Fibroblast of upper back skin (primary cell): Measurements from ENCODE around the gene CDRT4.

Experiments
- DNase-seq: peaks from one replicate; pipeline ENCODE4 v3.0.0-alpha.2; 2013

Gene CDRT4

DNA sequence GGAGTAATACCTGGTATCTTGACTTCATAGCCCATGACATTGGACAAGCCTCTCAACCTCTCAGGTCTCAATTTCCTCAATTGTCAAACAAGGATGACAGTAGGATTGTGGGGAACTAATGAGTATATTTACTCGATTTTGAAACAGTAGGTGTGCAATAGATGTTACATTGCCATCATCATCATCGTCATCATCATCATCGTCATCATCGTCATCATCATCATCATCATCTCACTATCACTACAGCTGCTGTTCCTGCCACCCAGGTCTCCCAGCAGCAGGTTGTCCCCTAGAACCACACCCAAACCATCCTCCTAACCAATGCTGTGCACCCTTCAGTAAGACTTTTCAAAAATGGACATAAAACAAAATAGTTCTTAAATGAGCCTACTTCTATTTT, 24.8 kb upstream of the CDRT4 start:
- DNase-seq = no peak

DNA sequence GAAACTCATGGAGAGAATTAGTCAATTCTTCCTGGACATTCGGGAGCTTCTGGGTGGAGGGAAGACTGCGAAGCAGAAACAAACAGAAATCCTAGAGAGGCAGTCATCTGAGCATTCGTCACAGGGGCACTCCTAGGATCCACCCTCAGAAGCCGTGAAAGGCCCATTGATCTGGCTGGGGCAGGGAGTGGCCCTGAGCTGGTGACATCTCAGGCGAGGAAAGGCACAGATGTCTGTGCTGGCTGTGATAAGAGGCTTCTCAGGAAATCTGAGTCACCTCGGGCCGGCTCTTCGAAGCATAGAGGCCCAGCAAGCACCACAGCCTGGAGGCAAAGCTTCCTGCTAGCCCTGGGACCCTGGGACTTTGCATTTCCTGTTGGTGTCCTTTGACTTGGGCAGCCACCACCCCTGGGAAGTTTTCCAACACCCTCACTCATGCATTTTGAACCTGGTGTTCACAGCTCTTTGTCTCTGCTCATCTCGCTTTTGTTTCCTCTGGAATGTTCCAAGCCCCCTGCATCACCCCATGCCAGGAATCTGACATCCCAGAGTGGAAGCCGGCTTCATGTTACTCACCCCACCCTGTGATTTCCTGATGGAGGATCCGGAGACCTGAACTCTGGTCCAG, 23.3 kb upstream of the CDRT4 start:
- peak; percentile 59 for DNase-seq

DNA sequence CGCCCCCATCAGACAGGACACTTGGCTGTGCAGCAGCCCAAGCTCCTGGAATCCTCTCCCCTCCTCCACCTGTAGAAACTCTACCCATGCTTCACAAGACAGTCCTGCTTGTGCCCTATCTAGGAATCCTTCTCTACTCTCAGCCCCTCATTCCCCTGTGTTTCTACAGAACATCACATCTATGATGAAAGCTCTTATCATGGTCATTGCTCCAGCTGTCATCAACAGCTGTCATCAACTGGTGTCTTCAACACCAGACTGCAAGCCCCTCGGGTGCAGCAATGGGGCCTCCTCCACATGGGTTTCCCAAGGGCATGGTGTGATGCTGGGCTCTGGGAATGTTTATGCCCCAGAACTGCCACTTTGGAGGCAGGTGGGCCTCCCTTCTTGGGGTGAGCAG, 21.1 kb upstream of the CDRT4 start:
- no peak for DNase-seq

GRCh38 chr17:15485045-15485444, 17.6 kb upstream of the CDRT4 start:
- no peak for DNase-seq

- DNase-seq = no peak
Observed at GRCh38 chr17:15483431-15483830, 16.0 kb upstream of the CDRT4 start.

GRCh38 chr17:15482476-15482875, 15.1 kb upstream of the CDRT4 start:
- DNase-seq = no peak

- DNase-seq = no peak
Observed at GRCh38 chr17:15481481-15481880, 14.1 kb upstream of the CDRT4 start.

GRCh38 chr17:15480204-15480603, 12.8 kb upstream of the CDRT4 start:
- DNase-seq = no peak

DNA sequence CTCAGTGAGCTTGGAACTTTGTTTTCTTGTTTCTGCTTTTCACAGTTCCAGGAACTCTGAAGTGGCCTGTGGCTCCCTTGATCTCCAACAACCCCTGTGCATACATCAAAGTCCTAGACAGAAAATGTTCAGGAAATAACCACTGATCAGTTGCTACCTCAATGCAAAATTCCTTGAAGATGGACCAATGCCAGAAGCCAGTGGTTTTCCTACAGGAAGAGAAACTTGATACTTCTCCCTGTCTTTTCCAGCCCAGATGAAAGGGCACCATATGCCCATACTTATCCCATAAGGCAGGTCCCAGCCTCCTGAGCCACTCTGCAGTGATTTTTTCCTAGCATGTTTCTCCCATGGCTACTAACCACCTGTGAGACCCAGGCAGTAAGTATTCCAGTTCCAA, 12.3 kb upstream of the CDRT4 start:
- DNase-seq = peak; percentile 73

- DNase-seq = no peak
Observed at GRCh38 chr17:15478845-15479244, 11.4 kb upstream of the CDRT4 start.

- peak; percentile 66 for DNase-seq
Observed at GRCh38 chr17:15475631-15476354, 8.4 kb upstream of the CDRT4 start.

- DNase-seq = no peak
Observed at GRCh38 chr17:15472891-15473290, 5.5 kb upstream of the CDRT4 start.

DNA sequence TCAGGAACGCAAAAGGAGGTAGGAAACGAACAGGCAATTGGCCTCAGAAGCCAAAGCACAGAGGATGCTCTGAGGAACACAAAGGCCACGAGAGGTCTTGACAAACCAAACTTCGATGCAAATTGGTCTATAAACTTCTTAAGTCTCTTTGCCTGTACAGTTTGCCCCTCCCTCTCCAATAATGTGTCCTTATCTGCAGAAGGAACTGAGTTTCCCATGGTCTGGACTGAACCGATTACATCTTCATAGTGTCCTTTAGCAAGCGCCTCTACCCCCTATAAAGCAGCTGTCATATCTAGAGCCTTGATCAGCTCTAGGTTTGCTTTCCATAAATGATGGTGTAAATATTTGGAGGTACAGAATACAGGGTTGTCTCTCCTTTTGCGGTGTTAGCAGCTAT, 3.1 kb upstream of the CDRT4 start:
- DNase-seq = no peak

GRCh38 chr17:15469260-15469659, 1.8 kb upstream of the CDRT4 start:
- DNase-seq = peak; percentile 66

DNA sequence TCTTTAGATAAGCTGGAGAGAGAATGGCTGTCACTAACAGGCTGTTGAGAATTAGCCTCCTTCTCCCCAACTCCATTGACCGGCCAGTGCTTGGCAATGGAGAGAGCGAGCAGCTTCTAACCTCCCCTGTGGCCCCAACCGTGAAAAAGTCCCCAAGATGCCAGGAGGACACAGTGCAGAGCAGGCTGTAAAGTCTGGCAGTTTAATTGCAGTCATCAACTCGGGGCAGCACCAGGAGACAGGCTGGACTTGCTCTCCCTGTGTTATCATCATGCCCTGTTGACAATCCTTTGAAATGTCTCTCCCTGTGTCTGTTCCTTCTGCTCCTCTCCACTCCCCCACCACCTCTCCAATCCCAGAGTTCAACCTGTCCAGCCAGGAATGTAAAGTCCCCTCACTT, 705 bp upstream of the CDRT4 start:
- DNase-seq = no peak

GRCh38 chr17:15466131-15466530, 1.3 kb downstream of the CDRT4 start:
- DNase-seq = no peak

GRCh38 chr17:15465045-15465701, 2.2 kb downstream of the CDRT4 start:
- DNase-seq = no peak

DNA sequence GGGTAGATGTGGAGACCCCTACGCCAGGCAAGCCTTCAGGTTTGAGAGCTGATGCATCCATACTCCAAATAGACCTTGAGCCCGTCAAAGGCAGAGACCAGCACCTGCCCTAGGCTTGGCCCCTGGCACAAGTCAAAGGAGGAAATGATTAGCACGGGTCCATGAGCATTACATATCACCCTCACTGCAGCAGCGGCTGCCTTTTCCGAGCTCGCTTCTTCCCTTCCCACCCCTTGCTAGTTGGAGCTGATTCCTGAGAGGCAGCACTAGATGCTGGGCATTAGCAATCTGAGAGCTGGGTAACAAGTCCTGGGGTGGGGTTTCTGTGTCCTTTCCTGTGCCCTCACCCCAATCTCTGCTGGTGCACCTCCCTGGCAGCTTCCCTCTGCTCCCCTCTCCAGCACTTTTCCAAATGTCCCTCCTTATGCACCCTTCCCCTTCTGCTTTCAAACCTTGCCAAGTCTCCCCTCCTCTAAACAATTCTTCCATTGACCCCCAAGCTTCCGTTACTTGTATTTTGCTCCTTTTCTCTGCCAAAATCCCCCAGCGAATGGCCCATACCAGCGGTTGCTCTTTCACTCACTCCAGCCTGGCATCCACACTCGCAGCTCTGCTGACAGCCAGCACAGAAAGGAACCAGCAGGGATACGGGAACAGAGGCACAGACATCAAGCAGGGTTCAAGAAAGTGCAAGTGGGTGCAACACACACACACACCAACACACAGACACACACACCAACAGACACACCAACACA, 3.0 kb downstream of the CDRT4 start:
- no peak for DNase-seq

- peak; percentile 81 for DNase-seq
Observed at GRCh38 chr17:15462976-15463772, 4.2 kb downstream of the CDRT4 start.

GRCh38 chr17:15457723-15458094, 9.7 kb downstream of the CDRT4 start:
- peak; percentile 17 for DNase-seq

DNA sequence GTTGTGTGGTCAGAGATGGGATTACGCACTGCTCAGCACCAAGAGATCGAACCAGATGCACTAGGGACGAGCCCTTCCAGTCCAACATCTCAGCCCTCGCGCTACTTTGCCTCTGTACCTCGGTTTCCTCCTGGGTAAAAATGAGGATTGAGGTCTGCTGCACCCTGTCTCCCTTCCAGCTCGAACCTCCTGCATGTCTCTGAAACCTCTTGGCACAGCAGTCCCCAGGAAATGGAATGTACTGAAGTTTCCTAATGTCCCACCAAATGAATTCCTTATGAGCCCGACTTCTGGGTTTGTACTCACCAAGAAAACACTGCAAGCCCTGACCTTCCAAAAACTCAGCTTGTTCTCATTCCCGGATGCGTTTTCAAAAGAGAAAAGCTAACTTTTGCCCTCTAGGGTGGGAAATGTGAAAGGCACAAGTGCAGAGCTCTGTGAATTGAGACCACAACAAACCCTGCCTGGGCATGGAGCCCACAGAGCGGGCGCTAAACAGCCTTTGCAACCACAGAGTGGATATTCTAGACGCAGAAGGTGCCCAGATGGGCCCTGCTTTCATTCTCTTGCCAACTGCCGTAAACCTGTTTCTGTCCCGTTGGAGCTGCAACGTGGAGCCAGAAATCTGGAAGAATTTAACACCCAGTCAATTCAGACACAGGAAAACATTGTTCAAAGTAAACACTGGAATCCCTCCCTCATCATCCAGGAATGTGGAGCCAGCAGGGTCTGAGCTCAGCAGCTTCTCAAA, 10.3 kb downstream of the CDRT4 start:
- DNase-seq = peak; percentile 93

- DNase-seq = peak; percentile 9
Observed at GRCh38 chr17:15456496-15456895, 10.9 kb downstream of the CDRT4 start.
